VCaP (cell line): ENCODE results near the gene ACTR6.
A peak's percentile ranks its signal among the peaks of the same experiment; 100 is the strongest.
"Not testable (repeated sequence)": the region's sequence is repeated elsewhere in the genome, so short reads cannot be mapped to it uniquely, and the experiment has no call there.

ENCODE experiments used
- H3K27ac ChIP-seq: fragments of 450-650 bp; 2 replicates; pipeline ENCODE4 v1.5.1; 2017
- CTCF ChIP-seq: fragments of 450-650 bp; conservative IDR thresholded peaks from 2 replicates; pipeline ENCODE4 v1.5.1; 2017; ENCODE audit warnings: mild to moderate bottlenecking, moderate library complexity

Gene ACTR6

GRCh38 chr12:100248886-100249285, 48.3 kb downstream of the ACTR6 start:
- H3K27ac ChIP-seq = no peak overlapping the region
- no peak for TF ChIP-seq CTCF

- TF ChIP-seq CTCF = no peak
- peak overlapping the region; percentile 94; the same call in 1 of the 2 replicates for H3K27ac ChIP-seq
These were observed 49.3 kb downstream of the ACTR6 start for GRCh38 chr12:100249941-100250340.

- no peak for TF ChIP-seq CTCF
- peak overlapping the region; percentile 94 for H3K27ac ChIP-seq
These were observed 51.3 kb downstream of the ACTR6 start for GRCh38 chr12:100251917-100252316.

GRCh38 chr12:100253437-100253836, 52.8 kb downstream of the ACTR6 start:
- peak overlapping the region; percentile 94 for H3K27ac ChIP-seq
- no peak for TF ChIP-seq CTCF

- no peak for TF ChIP-seq CTCF
- peak overlapping the region; percentile 94; the same call in 1 of the 2 replicates for H3K27ac ChIP-seq
These were observed 54.3 kb downstream of the ACTR6 start for GRCh38 chr12:100254876-100255275.

GRCh38 chr12:100258127-100258526, 57.5 kb downstream of the ACTR6 start:
- no peak overlapping the region for H3K27ac ChIP-seq
- TF ChIP-seq CTCF = no peak

GRCh38 chr12:100263131-100263530, 62.5 kb downstream of the ACTR6 start:
- no peak for TF ChIP-seq CTCF
- no peak overlapping the region for H3K27ac ChIP-seq

GRCh38 chr12:100265107-100265506, 64.5 kb downstream of the ACTR6 start:
- not testable (repeated sequence) for H3K27ac ChIP-seq
